Umbilical cord (tissue), 2 donors: Measurements from ENCODE around the gene ETFB. TPM values are rescaled to one million over a fixed set of nuclear protein-coding genes. Genes with fewer than 3 reads are reported as not detected.

Source experiments
- DNase-seq: peaks from one replicate; pipeline ENCODE4 v3.0.0-alpha.2; 2015; ENCODE audit warnings: low spot score
- total RNA-seq: library from RNA; depleted of rRNA; stranded (reverse); fragments of >200 nt; gene quantifications from one replicate; pipeline ENCODE4 v1.2.3, GENCODE V29; 2014; ENCODE audit warnings: low replicate concordance; ENCODE audit not compliant: insufficient read depth

Gene ETFB
- total RNA-seq, 1 donor from 2014 or later, result 26.7 TPM

- no peak for DNase-seq
Observed at GRCh38 chr19:51295382-51296126, 70.6 kb downstream of the ETFB start.

Other genes with a start within 250 kb of the ETFB start
- 2.2 TPM for gene SIGLEC9, start 241.5 kb downstream of the ETFB start, total RNA-seq
- 3.1 TPM for gene SIGLEC7, start 224.1 kb downstream of the ETFB start, total RNA-seq
- gene CD33, start 141.3 kb downstream of the ETFB start, total RNA-seq, result 5.3 TPM
- gene SIGLECL1, start 115.3 kb downstream of the ETFB start, total RNA-seq, result not detected
- gene IGLON5, start 54.7 kb downstream of the ETFB start, total RNA-seq, result 2.2 TPM
- gene VSIG10L, start 24.2 kb downstream of the ETFB start, total RNA-seq, result 1.2 TPM
- gene CLDND2, start 2.6 kb upstream of the ETFB start, total RNA-seq, result not detected
- not detected for gene NKG7, start 6.3 kb upstream of the ETFB start, total RNA-seq
- not detected for gene LIM2, start 21.6 kb upstream of the ETFB start, total RNA-seq
- gene C19orf84, start 24.2 kb upstream of the ETFB start, total RNA-seq, result 2.4 TPM
- gene SIGLEC10, start 51.3 kb upstream of the ETFB start, total RNA-seq, result 5.1 TPM
- 0.72 TPM for gene SIGLEC8, start 92.1 kb upstream of the ETFB start, total RNA-seq
- not detected for gene CEACAM18, start 112.2 kb upstream of the ETFB start, total RNA-seq
- gene SIGLEC12, start 135.4 kb upstream of the ETFB start, total RNA-seq, result 5.3 TPM
- gene SIGLEC6, start 165.3 kb upstream of the ETFB start, total RNA-seq, result not detected
- gene ZNF175, start 204.9 kb upstream of the ETFB start, total RNA-seq, result 17.3 TPM